HG02885 (cell line): ENCODE measurements around the gene SLC25A24.
A peak's percentile ranks its signal among the peaks of the same experiment; 100 is the strongest.
"Not testable (repeated sequence)": the region's sequence is repeated elsewhere in the genome, so short reads cannot be mapped to it uniquely, and the experiment has no call there.

Experiments used
- ATAC-seq: cut with Tn5 transposase; IDR thresholded peaks from one replicate; pipeline ENCODE4 v1.9.1; 2021; ENCODE audit warnings: mild to moderate bottlenecking; ENCODE audit not compliant: unreplicated experiment, poor library complexity

The SLC25A24 gene

DNA sequence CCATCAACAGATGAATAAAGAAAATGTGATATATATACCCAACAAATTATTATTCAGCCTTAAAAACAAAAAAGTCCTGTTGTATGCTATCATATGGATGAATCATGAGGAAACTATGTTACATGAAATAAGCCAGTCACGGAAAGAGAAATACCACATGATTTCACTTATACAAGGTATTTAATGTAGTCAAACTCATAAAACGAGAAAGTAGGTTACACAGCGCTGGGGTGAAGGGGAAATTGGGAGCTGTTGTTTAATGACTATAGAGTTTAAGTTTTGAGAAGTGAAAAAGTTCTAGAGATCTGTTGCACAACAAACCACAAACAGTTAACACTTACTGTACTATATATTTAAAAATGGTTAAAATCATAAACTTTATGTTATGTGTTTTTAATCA is 58.5 kb downstream of the SLC25A24 start:
- ATAC-seq, result no peak

DNA sequence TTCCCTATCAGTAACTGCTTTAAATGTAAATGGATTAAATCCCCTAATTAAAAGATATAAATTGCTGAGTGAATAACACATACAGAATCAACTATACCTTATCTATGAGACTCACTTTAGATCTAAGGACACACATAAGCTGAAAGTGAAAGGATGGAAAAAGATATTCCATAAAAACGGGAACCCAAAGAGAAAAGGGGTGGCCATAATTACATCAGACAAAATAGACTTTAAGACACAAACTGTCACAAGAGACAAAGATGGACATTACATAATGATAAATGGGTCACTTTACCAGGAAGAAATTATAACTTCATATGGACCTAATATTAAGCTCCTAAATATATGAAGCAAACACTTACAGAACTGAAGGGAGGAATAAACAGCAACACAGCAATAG is 59.2 kb downstream of the SLC25A24 start:
- ATAC-seq, result no peak

DNA sequence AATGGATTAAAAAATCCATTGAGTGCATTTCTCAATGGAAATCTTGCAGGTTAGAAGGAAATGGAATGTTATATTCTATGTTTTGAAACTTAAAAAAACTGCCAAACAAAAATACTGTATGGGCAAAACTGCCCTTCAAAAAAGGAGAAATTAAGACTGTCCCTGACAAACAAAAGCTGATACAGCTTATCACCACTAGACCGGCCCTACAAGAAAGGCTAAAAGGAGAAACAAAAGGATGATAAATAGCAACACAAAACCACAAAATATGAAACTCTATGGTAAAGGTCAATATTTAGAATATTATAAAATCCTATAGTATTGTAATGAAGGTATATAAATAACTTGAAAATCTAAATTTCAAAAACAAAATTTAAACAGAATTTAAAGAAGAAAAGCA is 60.0 kb downstream of the SLC25A24 start:
- no peak for ATAC-seq

DNA sequence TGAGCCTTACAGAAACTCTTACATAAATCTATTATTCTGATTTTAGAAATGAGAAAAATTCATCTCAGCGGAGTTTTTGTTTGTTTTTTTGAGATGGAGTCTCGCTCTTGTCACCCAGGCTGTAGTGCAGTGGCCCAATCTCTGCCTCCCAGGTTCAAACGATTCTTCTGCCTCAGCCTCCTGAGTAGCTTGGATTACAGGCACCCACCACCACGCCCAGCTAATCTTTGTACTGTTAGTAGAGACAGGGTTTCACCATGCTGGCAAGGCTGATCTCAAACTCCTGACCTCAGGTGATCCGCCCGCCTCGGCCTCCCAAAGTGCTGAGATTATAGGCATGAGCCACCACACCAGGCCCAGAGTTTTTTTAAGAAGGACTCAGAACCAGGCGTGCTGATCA is 60.6 kb downstream of the SLC25A24 start:
- ATAC-seq, result not testable (repeated sequence)

DNA sequence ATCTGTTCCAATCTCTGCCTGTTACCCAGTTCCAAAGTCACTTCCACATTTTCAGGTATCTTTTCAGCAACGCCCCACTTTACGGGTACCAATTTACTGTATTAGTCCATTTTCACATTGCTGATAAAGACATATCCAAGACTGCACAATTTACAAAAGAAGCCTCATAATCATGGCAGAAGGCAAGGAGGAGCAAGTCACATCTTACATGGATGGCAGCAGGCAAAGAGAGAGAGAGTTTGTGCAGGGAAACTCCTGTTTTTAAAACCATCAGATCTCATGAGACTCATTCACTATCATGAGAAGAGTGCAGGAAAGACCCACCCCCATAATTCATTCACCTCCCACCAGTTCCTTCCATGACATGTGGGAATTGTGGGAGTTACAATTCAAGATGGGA is 67.0 kb downstream of the SLC25A24 start:
- not testable (repeated sequence) for ATAC-seq

DNA sequence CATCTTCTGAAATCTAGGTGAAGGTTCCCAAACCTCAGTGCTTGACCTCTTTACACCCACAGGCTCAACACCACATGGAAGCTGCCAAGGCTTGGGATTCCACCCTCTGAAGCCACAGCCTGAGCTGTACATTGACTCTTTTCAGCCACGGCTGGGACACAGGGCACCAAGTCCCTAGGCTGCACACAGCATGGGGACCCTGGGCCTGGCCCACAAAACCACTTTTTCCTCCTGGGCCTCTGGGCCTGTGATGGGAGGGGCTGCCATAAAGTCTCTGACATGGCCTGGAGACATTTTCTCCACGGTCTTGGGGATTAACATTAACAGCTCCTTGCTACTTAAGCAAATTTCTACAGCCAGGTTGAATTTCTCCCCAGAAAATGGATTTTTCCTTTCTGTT is 67.8 kb downstream of the SLC25A24 start:
- ATAC-seq, result not testable (repeated sequence)

DNA sequence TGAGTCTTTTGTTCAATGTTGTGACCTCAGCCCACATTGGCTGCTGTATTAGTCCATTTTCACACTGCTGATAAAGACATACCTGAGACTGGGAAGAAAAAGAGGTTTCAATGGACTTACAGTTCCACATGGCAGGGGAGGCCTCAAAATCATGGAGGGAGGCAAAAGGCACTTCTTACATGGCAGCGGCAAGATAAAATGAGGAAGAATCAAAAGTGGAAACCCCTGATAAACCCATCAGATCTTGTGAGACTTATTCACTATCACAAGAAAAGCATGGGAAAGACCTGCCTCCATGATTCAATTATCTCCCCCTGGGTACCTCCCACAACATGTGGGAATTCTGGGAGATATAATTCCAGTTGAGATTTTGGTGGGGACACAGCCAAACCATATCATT is 68.9 kb downstream of the SLC25A24 start:
- ATAC-seq, result not testable (repeated sequence)

DNA sequence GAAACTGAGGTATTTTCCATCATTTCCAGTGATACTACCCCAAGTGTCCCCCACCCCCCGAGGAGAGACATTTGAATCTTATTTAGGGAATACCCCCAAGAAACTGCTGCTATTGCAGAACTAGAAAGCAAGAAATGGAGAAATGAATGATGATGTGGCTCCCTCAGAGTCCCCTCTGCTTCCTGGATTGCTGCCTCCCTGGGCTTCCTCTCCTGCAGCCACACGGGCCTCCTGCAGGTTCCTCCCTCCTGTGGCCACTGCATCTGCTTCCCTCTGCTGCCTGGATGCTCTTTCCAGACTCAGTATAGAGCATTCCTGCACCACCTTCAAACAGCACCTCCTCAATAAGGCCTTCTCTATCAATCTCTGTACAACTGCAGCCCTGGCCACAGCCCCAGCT is 69.3 kb downstream of the SLC25A24 start:
- no peak for ATAC-seq

DNA sequence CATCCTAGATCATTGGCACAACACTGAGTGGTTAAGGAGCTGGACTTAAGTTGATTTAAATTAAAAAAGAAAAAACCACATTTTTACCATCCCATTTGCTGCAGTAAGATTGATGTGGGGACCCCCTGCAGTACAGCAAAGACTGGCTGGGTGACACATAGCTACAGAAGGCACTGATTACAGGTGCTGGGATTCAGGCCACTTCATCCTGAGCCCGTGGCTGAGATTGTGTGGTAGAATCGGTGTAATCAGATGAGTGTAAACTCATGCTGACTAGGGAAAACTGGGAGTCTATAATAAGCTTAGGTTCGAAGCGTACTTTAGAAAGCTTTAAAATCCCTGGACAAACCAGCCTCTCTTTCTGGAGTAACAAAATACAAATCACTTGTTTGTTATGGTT is 70.1 kb downstream of the SLC25A24 start:
- no peak for ATAC-seq

DNA sequence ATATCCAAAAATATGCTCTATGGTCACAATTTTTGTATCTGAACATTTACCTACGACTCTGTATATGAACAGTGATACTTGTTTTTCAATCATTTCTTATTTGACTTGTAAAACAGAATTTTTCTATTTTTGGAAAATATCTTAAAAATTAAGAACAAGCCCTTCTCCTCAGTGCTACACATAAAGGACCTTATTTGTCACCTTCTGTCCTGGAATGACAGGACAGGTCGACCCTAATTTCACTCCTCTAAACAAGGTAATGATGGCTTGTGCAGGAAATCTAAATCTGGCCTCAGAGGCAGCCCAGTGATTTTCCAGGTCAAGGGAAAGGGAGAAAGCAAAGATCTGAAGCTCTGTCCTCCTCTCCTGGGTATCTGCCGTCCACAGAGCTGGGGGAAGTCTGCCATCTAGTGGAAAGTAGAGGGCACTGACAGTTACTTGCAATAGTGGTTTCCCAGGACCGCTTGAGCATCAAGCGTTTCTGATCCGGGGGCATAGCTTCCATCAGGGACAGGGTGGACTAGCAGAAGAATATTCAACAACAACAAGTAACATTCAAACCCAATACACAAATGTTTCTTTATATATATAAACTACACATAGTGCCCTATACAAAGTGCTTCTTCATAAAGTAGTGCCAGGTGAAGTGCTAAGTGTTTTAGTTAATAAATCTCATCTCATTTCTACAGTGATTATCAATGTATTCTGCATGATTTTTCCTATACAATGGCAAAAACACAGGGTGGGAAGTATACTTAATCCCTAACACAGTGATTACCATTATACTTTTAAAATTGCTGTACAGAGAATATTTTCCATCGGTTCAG is 74.6 kb downstream of the SLC25A24 start:
- peak; percentile 96 for ATAC-seq

DNA sequence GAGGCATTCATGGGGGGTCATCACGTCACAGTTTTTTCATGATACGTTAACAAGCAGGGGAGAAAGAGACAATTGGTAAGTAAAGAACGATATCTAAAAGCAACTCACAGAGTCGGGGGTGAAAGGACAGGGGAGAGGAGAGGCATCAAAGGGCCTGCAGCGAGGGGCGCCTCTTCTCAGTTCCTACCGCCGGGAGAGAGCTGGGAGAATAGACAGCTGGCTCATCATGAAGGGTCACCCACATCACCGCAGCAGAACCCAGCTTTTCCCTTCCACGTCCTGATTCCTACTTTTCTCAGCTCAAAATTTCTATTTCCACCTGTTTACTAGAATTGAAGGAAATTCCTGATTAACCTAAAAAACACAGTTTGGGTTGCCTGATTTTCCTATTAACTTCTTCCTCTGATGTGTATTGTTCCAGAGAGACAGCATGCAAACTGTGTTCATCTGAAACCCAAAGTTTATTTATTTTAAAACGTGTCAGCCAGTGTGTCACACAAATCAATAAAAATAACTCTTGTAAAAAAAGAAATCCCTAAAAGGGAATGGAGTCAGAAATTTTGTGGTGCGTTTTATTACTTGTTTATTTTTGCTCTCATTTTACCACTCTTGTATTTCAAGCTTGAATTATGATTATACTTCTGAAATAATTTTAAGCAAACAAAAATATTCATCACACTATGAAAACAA is 75.4 kb downstream of the SLC25A24 start:
- no peak for ATAC-seq

DNA sequence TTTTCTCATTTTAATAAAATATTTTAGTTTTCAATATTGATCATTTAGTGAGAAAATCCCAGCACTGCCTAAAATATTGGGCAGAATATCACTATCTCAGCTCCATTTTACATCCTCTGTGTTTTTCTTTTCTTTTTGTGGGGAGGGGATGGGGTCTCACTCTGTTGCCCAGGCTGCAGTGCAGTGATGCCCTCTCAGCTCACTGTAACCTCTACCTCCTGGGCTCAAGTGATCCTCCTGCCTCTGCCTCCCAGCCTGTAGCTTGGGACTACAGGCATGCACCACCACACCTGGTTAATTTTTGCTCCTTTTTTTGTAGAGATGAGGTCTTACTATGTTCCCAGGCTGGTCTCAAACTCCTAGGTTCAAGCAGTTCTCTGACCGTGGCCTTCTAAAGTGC is 76.1 kb downstream of the SLC25A24 start:
- ATAC-seq, result no peak

DNA sequence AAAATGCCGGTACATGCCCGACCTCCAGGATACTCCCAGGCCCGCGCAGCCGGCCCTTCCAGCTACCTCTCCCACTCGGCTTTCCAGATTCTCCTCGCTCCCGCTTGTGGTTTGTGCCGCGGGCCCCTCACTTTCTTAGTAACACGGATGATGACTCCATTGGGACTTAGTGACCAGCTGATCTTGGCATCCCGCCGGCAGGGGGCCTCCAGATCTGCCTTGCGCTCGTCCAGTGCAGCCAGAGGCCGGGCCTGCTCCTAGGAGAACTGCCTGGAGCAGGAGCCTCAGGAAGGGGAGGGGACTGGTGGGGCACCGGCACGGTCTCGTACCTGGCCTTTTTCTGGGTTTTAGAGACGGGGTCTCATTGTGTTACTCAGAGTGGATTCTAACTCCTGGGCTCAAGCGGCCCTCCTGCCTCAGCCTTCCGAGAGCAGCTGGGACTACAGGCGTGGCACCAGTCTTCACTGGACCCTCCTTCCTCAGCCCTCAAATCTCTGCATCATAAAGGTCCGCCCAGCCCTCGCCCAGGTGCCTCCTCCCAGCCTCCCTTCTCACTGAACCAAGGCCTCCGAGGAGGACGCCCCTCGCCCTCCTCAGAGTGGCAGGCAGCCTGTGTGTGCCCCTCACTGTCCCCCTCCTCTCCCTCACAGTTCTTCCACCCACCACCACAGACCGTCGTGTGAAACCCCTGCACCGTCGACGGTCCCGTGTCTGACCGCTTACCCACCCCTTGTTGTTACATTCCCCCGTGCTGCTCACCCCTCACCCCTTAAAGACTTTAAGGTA is 78.6 kb downstream of the SLC25A24 start:
- no peak for ATAC-seq

DNA sequence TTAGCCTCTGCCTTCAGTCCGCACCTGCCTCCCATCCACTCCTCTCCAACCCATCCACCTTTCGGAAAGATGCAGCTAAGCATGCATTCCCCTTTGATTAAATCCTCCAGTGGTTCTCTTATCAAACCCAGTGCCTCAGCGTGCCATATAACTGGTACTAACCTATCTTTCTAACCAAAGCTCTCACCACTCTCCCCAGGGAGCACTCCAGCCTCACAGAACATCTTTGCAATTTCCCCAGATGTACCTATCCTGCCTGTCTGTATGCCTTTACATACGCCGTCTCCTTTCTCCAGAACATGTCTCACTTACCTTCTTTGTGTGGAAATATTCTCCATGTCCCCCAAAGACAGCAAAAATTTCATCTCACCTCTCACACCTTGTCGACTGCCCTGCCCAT is 80.0 kb downstream of the SLC25A24 start:
- no peak for ATAC-seq

DNA sequence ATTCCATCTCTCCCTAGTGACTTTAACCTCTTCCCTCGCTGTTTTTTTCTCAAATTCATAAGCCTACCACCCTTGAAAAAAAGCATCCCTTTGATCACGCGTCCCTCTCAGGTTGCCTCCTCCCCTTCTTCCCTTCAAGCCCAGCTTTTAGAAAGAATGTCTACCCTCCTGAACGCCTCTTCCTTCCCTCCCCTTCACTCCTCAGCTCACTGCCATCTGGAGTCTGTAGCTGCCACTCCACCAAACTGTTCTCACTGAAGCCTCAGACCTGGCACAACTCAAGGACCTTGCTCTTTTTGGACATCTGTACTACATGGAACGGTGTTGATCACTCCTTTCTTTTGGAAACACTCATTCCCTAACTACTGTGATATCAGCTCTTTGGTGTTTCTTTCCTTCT is 80.6 kb downstream of the SLC25A24 start:
- ATAC-seq, result no peak

DNA sequence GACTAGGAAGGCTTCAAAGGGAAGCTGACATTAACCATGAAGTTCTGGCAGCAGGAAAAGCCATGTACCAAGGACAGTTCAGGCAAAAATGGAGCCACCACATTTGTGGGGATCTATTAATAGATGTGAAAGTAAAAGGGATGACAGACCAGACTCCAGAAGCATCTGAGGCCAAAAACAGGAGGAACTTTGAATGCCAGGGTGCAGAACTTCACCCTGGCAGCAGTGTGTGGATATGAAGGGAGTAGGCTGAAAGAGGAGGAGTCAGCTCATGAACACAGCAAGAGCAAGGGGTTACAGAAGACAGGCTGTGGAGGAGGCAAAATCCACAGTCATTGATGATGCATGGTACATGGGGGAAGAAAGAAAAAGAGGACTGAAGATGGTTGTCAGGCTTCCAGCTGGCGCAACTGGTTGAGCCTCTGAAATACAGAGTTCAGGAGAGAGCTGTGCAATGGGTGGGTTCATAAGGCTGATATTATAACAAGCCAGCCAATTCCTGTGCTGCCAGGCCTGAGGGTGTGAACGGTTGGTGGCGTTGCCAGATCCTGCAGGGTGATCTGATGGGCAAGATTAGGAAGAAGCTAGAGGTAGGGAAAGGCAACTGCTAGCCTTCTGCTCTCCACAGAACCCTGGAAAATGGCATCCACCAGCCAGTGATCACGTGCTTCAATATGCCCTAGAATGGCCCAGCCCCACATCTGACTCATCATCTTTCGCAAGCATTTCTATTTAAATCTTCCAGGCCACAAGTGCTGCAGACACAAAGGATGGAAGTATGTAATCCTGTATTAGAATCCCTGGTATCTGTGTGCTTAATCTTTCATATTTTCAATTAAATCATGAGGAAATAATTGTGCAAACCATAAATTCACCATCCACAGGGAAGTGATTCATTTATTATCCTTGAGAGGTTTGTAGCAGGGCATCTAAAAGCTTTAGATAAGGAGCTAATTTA is 81.9 kb downstream of the SLC25A24 start:
- ATAC-seq, result no peak

DNA sequence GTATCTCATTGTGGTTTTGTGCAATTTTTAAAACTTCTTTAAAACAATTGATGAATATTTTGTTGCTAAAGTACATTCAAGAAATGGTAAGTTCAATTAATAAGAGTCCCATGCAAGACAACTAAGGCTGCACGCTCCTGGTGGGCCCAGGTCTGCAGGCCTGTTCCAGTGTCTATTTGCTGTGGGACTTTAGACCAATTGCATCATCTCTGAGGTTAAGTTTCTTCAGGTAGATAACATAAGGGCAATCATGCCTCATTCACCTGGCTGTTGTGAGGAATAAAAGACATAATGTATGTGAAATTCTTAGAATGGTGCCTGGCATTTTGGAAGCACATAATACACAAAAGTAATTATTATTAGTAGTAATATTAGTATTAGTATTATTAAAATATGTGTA is 82.9 kb downstream of the SLC25A24 start:
- ATAC-seq, result no peak

DNA sequence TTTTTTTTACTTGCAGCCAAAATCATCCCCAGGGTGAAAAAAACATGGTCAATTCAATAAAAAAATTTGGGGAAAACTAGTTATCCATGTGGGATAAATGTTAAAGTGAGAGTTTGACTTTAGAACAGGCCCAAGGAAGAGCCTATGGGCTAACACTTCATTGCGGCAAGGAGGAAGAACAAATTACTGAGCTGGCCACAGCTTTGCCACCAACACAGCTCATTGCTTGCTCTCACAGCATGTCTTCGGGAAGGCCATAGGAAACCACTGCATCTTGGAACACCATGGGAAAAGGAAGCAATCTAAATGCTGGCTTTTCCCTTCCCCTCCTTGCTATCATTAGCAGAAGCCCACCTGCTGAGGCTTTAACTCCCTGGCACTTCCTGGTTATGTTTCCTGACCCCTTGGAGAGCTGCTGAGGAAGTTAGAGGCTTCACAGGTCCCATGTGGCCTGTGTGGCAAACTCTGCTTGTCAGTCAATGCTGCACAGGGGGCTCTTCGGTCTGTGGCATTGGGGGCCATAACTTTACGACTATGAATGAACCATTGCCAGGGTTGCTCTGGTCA is 86.0 kb downstream of the SLC25A24 start:
- ATAC-seq, result no peak

DNA sequence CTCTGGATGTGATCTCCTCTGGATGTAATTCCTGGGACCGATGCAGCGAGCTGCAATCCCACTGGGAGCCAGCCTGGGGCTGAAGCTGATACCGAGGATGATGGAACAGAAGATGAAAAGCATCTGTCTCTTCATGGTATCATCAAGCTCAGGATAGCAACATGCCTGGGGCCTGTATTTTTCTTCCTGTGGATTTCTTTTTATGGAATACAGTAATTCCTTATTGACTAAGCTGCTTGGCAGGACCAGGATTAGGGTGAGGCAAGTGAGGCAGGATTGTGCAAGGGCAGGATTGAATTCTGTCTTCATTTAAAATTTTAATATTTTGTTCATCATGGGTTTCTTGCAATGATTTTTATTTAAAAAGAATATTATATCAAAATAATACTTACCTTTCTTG is 86.6 kb downstream of the SLC25A24 start:
- ATAC-seq, result no peak
